DND-41 (cell line): ENCODE results near the gene CALCR.

Experiments
- ATAC-seq: fragments of 200-7000 bp; cut with Tn5 transposase; 3 replicates; pipeline ENCODE4 v1.9.1; 2021; ENCODE audit warnings: low read depth; ENCODE audit not compliant: insufficient read depth
- DNase-seq: peaks from one replicate; pipeline ENCODE4 v3.0.0-alpha.2; 2020
- H2AFZ ChIP-seq: 2 replicates; pipeline ENCODE4 v1.6.0; 2012; ENCODE audit warnings: low read depth, low read length
- H3K27ac ChIP-seq: 2 replicates; pipeline ENCODE4 v1.5.1; 2012; ENCODE audit warnings: low read length, inconsistent platforms
- H3K27me3 ChIP-seq: fragments of 200-600 bp; sonication (generic); 2 replicates; pipeline ENCODE4 v1.6.0; 2012; ENCODE audit warnings: low read length, mild to moderate bottlenecking, inconsistent platforms; ENCODE audit not compliant: insufficient read depth, poor library complexity
- H3K36me3 ChIP-seq: 2 replicates; pipeline ENCODE4 v1.5.1; 2012; ENCODE audit warnings: low read length, inconsistent platforms; ENCODE audit not compliant: insufficient read depth
- H3K4me1 ChIP-seq: 2 replicates; pipeline ENCODE4 v1.5.1; 2012; ENCODE audit warnings: mild to moderate bottlenecking, low read length; ENCODE audit not compliant: insufficient read depth
- H3K4me2 ChIP-seq: 2 replicates; pipeline ENCODE4 v1.6.0; 2012; ENCODE audit warnings: mild to moderate bottlenecking, moderate library complexity, low read length, inconsistent platforms; ENCODE audit not compliant: insufficient read depth
- H3K4me3 ChIP-seq, 2 experiments: fragments of 200-600 bp in 1 of 2; shearing (Covaris generic) in 1 of 2; 2 replicates each; pipeline ENCODE4 v1.5.1; 2012 to 2016; ENCODE audit warnings: inconsistent platforms in 2 of 2, low read length in 2 of 2, mild to moderate bottlenecking in 2 of 2, low read depth in 1 of 2, moderate library complexity in 1 of 2
- H3K79me2 ChIP-seq: 2 replicates; pipeline ENCODE4 v1.6.0; 2012; ENCODE audit warnings: low read length, inconsistent platforms; ENCODE audit not compliant: insufficient read depth
- H3K9ac ChIP-seq: 2 replicates; pipeline ENCODE4 v1.6.0; 2012; ENCODE audit warnings: low read depth, mild to moderate bottlenecking, inconsistent platforms, low read length, moderate library complexity
- H3K9me3 ChIP-seq: 2 replicates; pipeline ENCODE4 v1.5.1; 2012; ENCODE audit warnings: low read length, moderate library complexity, mild to moderate bottlenecking, inconsistent platforms; ENCODE audit not compliant: insufficient read depth, severe bottlenecking
- H4K20me1 ChIP-seq: 2 replicates; pipeline ENCODE4 v1.6.0; 2012; ENCODE audit warnings: low read length; ENCODE audit not compliant: insufficient read depth
- CTCF ChIP-seq: IDR thresholded peaks from 2 replicates; pipeline ENCODE4 v1.5.1; 2012; ENCODE audit warnings: borderline replicate concordance, low read length, moderate library complexity, mild to moderate bottlenecking; ENCODE audit not compliant: poor library complexity, severe bottlenecking; ENCODE audit errors: extremely low read depth
- EZH2 ChIP-seq: IDR thresholded peaks from 3 replicates; pipeline ENCODE4 v1.6.1; 2012; ENCODE audit warnings: borderline replicate concordance, low read depth, mild to moderate bottlenecking, moderate library complexity, low read length, inconsistent platforms; ENCODE audit not compliant: severe bottlenecking

Gene CALCR

GRCh38 chr7:93382362-93382761, 192.2 kb downstream of the CALCR start:
- ATAC-seq (no peak), DNase-seq (no peak)
- no peak overlapping the region for H3K27ac ChIP-seq
- H3K4me2 ChIP-seq: no peak overlapping the region
- peaks cover 8% of the 10 kb centered on the region for H3K27me3 ChIP-seq
- no peaks in the 10 kb centered on the region for H3K9me3 ChIP-seq
- H2AFZ ChIP-seq: no peak overlapping the region
- H3K36me3 ChIP-seq: no peaks in the 10 kb centered on the region
- no peaks in the 10 kb centered on the region for H3K79me2 ChIP-seq
- no peak overlapping the region for H3K4me3 ChIP-seq
- H4K20me1 ChIP-seq: no peaks in the 10 kb centered on the region
- TF ChIP-seq CTCF: no peak
- no peak for TF ChIP-seq EZH2
- H3K4me1 ChIP-seq: no peaks in the 10 kb centered on the region
- no peak overlapping the region for H3K9ac ChIP-seq

DNA sequence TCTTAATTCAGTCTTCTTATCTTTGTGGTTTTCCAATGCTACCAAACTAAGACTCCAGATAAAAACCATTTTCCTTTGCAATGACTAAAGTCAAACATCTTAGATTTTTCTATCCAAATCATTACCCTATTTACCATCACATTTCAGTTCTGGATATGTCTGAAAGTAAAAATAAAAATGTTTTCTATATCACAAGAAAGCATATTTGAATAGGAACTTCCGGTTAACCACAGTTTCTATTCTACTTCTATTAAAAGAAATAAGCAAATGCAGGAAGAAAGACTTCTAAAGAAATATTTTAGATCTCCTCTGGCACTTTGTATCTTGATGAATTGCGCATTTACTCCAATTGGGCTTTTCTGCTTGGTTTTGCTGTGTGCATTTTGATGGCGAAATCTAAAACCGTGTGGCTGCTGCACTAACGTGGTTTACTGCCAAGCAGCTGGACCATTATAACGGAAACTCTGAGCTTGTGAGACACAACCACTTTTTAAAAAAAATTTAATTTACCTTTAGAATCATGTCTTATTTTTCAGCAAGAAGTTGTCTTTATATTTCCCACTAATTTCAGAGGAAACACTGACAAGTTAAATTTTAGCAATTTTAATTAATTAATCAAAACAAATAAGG, 196.3 kb downstream of the CALCR start:
- H3K9me3 ChIP-seq: no peaks in the 10 kb centered on the region
- no peak for ATAC-seq
- H3K4me1 ChIP-seq: no peaks in the 10 kb centered on the region
- H2AFZ ChIP-seq: no peak overlapping the region
- DNase-seq: no peak
- H3K4me3 ChIP-seq: no peak overlapping the region
- H3K27ac ChIP-seq: no peak overlapping the region
- no peaks in the 10 kb centered on the region for H3K79me2 ChIP-seq
- no peak overlapping the region for H3K9ac ChIP-seq
- H3K36me3 ChIP-seq: no peaks in the 10 kb centered on the region
- no peak overlapping the region for H3K4me2 ChIP-seq
- no peaks in the 10 kb centered on the region for H4K20me1 ChIP-seq
- TF ChIP-seq EZH2: no peak
- TF ChIP-seq CTCF: no peak
- peaks cover under 1% of the 10 kb centered on the region for H3K27me3 ChIP-seq

DNA sequence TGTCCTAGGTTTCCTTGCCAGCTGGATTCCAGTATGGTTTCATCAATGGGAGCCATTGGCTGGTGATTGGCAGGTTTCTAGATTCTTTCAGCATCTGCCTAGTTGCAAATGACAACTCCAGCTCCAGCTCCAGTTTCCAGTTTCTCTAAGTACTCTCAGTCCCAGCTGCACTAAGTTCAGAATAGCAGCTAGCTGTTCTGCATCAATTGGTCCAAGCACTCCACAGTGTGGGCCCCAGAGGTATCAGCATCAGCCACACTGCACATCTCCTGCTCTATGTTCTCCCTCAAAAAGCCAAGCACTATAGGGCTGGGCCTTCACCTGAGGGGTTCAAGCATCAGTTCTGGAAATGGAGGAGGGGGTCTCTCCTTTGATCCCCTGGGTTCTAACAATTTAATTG, 198.9 kb downstream of the CALCR start:
- no peaks in the 10 kb centered on the region for H3K9me3 ChIP-seq
- no peak overlapping the region for H3K4me3 ChIP-seq
- no peaks in the 10 kb centered on the region for H3K4me1 ChIP-seq
- H3K27ac ChIP-seq: no peak overlapping the region
- no peaks in the 10 kb centered on the region for H4K20me1 ChIP-seq
- H2AFZ ChIP-seq: no peak overlapping the region
- no peaks in the 10 kb centered on the region for H3K79me2 ChIP-seq
- TF ChIP-seq CTCF: no peak
- no peak for TF ChIP-seq EZH2
- H3K9ac ChIP-seq: no peak overlapping the region
- no peak overlapping the region for H3K4me2 ChIP-seq
- no peaks in the 10 kb centered on the region for H3K27me3 ChIP-seq
- ATAC-seq (no peak), DNase-seq (no peak)
- H3K36me3 ChIP-seq: no peaks in the 10 kb centered on the region
